GM20431 (cell line): ENCODE data around the gene ZNF691.
"Not testable (repeated sequence)": the region's sequence is repeated elsewhere in the genome, so short reads cannot be mapped to it uniquely, and the experiment has no call there.

Source experiments
- in situ Hi-C: fragments of 300-500 bp; cut with MseI, MboI; formaldehyde crosslinking; loops from one replicate; pipeline ENCODE4 v1.15.0; 2020; ENCODE audit warnings: low sequenced_read_pairs; ENCODE audit not compliant: unreplicated experiment

The ZNF691 gene

GRCh38 chr1:42899960-42900359 lies 53.5 kb downstream of the ZNF691 start:
- in situ Hi-C loops: not testable (repeated sequence)
